HG03575 (cell line): Measurements from ENCODE around the gene PLEKHA1.

Experiments
- ATAC-seq: cut with Tn5 transposase; IDR thresholded peaks from one replicate; pipeline ENCODE4 v1.9.1; 2021; ENCODE audit not compliant: unreplicated experiment, insufficient number of reproducible peaks, low FRiP score; ENCODE audit errors: extremely low read depth

PLEKHA1 gene

DNA sequence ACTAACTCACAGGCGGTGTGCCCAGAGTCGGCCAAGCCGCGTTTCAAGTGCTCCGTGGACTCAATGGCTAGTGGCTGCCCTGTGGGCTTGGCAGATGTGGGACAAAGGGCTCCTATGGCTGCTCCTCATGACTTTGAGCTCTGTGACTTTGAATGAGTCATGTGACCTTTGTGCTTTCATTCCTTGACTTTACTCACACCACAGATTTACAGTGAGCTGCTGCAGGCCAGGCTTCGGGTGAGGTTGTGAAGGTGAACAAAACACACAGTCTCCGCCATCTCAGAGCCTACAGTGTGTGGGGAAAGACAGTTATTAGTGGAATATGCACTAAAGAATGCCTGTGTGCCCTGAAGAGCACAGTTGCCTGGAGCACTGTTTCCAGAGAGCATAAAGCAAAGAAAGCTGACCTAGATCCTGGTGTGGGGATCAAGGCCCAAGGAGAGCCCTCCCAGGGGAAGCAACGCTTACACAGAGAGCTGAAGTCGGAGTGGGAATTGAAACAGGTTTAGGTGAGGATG is 29.7 kb upstream of the PLEKHA1 start:
- ATAC-seq, result no peak

DNA sequence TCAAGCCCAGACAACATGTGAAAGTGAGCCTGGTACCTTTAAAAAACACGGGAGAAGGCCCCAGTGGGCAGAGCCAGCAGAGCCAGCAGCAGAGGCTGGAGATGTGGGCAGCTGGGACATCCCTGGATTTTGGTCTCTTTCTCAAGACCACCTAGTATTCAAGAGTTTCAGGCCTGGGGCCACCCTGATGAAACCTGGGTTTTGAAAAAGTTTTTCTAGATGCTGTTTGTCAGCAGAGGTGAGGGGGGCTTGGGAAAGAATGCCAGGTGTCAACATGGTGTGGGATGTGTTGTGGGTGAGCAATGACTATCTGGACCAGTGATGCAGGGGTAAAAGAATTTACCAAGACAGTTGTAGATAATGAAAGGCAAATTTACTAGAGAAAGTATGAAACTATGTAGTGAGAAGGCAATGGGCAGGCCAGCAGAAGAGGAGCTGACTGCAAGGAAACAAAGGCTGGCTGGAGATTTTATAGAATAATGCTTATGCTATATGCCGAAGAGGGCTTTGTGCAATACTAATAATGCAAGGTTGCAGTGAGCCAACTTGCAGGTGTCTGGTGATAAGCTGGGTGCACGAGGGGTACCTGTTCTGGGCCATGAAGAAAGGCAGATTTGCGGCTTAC is 28.1 kb upstream of the PLEKHA1 start:
- no peak for ATAC-seq

GRCh38 chr10:122347170-122347841 is 27.2 kb upstream of the PLEKHA1 start:
- ATAC-seq, result no peak

DNA sequence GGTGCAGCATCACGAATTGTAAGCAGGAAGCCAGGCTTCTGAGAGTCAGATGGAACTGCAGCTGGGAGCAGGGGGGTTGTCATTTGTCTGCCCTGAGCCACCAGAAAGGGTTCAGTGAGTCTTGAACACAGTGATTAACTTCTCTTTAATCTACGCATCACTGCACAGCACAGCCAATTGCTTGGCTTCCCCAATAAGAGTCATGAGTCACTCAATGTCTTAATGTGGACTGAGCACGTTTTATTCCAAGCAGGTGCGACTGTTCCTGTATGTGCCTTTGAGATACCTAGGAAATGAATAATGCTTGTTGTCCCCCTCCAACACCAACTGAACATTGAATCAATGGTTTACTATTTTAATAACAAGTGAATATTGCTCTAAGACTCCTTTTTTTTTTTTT is 26.0 kb upstream of the PLEKHA1 start:
- no peak for ATAC-seq

- no peak for ATAC-seq
Measured at GRCh38 chr10:122348935-122349361, 25.6 kb upstream of the PLEKHA1 start.

DNA sequence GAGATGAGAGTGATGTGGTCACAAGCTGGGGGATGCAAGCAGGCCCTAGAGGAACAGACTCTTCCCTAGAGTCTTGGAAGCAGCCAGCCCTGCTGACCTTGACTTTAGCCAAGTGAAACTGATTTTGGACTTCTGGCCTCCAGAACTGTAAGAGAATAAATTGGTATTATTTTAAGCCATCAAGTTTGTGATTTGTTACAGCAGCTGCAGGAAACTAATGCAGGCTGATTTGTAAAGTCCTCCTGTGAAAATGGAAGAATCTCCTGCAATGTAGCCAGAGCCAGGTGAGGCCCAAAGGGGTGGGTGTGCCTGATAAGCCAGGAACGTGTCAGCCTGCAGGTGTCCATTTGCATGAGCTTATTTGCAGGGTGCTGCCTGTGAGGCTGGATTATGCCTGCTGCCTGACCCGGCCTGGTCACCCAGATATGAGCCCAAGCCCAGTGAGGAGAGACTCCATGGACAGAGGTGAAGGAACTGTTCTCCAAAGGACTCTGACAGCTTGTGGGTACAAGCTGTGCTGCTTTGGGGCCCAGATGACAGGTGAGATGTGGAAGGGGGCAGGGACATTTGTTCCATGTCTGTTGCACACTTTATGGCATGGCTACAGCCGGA is 24.6 kb upstream of the PLEKHA1 start:
- ATAC-seq, result no peak

DNA sequence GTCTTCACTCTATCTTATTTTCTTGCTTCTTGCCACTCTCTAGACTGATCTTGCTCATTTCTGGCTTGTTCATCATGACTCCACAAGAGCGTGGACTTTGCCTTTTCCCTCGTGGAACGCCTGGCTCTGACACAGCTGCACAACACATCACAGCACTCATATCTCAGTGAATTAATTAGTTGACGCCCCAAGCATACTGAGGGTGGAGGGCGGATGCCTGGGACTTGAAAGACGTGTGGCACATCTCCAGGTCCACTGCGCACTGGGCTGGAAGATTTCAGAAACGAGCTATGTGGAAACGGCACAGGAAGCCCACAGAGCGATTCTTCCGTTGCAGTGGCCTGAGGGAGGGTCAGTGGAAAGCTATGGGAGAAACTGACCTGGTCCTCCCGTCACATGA is 23.6 kb upstream of the PLEKHA1 start:
- no peak for ATAC-seq

- no peak for ATAC-seq
Measured at GRCh38 chr10:122352817-122353525, 21.5 kb upstream of the PLEKHA1 start.

DNA sequence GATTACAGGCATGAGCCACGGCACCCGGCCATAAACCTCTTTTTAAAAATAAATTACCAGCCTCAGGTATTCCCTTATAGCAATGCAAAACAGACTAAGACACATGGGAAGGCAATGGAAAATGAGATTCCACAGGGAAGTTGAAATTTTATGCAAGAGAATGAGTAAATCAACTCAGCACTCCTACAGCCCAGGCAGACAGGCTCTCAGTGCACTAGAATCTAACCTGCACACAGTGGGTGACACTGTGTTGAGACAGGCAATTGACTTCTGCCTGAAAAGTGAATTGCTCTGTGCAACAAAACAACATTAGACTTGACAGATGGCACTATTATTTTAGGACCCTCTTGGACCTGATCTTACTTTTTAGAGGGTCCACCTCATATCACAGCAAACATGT is 20.1 kb upstream of the PLEKHA1 start:
- ATAC-seq, result no peak

DNA sequence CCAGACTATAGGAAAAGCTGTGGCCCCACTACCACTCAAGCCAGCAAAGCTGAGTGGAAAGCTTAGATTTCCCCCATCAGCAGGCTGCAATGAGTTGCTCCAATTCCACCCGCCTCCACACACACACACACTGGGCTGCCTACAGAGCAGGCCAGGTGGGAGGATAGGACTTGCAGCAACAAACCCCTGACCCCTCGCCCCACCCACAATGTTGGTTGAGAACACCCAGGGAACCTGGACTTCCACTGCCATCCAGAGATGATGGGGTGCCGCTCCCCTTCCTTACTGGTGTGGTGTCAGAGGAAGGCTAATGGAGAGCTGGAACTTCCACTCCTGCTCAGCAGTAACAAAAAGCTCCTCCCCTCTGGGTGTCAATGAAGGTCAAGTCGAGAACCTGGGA is 16.8 kb upstream of the PLEKHA1 start:
- no peak for ATAC-seq

GRCh38 chr10:122359621-122360020 is 14.9 kb upstream of the PLEKHA1 start:
- ATAC-seq, result no peak

DNA sequence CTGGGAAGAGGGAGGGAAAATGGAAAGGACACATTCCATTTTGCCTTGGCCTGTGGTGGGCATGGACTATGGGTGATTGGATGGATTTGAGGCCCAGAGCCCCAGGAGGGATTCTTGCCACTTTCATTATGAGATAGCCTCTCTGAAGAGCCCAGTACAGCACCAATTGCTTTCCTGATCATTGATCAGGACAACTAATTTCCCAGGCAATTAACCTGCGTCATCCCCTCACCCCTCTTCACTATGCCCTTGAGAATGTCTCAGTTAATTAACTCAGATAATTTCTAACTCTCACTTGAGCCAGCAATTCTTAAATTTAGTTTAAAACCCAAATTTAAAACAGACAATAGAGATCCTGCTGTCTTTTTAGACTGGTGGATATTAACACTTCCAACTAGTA is 13.5 kb upstream of the PLEKHA1 start:
- no peak for ATAC-seq

DNA sequence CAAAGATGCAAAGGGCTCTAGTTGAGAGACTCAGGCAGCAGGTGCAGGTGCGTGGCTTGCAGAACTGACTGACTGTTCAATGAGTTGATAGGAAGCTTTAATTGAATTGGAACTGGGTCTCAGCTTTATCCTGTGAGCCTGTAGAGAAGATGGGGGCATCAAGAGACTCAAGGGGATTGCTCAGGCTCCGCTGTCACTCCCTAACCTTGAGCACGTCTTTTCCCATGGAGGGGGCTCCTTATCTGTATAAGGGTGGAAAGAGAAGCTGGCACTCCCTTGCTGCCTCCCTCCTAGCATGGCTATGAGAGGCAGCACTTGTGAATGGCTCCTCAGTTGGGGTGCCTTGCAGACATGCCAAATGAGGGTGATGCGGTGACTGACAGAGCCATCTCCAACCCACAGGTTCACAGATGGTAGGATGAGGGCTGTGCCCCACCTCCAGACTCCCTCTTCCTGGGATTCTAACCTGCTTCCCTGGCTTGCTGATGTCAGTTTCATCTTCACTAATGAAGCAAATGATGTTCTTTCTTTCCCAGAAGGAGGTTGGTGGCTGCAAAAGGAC is 12.4 kb upstream of the PLEKHA1 start:
- ATAC-seq, result no peak

- no peak for ATAC-seq
Measured at GRCh38 chr10:122362621-122363020, 11.9 kb upstream of the PLEKHA1 start.

DNA sequence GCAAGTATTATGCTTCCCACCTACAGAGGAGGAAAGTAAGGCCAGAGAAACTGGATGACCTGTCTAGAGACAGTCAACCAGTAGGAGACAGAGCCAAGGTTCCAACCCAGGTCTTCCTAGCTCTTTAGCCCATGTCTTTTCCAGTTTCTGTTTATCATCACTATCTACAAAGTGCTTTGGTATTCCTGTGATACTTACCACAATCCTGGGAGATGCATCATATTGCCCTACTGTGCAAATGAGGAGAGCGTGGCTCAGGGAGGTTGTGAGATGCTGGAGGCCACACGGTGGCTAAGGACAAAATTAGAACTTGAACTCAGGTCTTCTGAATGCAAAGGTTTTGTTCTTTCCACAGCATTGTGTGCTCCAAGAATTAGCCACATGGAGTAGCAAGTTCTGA is 11.2 kb upstream of the PLEKHA1 start:
- ATAC-seq, result no peak

- ATAC-seq, result no peak
Measured at GRCh38 chr10:122363722-122364463, 10.6 kb upstream of the PLEKHA1 start.

- no peak for ATAC-seq
Measured at GRCh38 chr10:122368502-122369254, 5.8 kb upstream of the PLEKHA1 start.

DNA sequence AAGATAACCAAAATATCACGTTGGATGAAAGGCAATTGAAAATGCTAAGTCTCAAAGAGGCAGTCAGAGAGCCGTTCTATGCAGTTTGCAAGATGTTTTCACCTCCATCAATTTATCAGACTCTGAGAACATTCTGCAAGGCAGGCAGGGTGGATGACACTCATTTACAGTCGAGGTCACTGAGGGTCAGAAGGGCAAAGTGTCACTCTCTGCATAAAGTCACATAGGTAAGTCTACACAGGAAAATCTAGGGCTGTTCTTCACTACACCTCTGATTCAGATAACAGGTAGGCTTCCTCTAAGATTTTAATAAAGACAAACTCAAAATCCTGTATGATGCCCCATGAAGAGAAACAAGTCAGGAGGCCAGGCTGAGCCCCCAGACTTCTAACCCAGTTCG is 1.4 kb upstream of the PLEKHA1 start:
- no peak for ATAC-seq
